PFSK-1 (cell line): ENCODE data around the gene ITGA3.

Experiments used
- POLR2AphosphoS5 ChIP-seq: IDR thresholded peaks from 2 replicates; pipeline ENCODE4 v1.6.1; 2012; ENCODE audit warnings: low read depth, mild to moderate bottlenecking, control low read depth, low read length, moderate library complexity
- REST ChIP-seq, 2 experiments: IDR thresholded peaks; 2 replicates each; pipeline versions ENCODE4 v1.6.1 to v1.8.0; 2011 to 2012; ENCODE audit warnings: low read depth in 2 of 2, low read length in 2 of 2, control low read depth in 1 of 2, inconsistent platforms in 1 of 2, mild to moderate bottlenecking in 1 of 2, moderate library complexity in 1 of 2; ENCODE audit not compliant: insufficient read depth in 1 of 2
- SIN3A ChIP-seq: IDR thresholded peaks from 2 replicates; pipeline ENCODE4 v1.6.1; 2012; ENCODE audit warnings: mild to moderate bottlenecking, low read length, moderate library complexity, borderline replicate concordance; ENCODE audit not compliant: insufficient read depth
- TAF1 ChIP-seq: IDR thresholded peaks from 2 replicates; pipeline ENCODE4 v1.6.1; 2012; ENCODE audit warnings: low read length, control low read depth, borderline replicate concordance; ENCODE audit not compliant: insufficient read depth

GRCh38 chr17:50097455-50097854 is 41.5 kb downstream of the ITGA3 start:
- TF ChIP-seq REST (IDR thresholded peaks at IDR 0.05; ENCODE audit: insufficient read depth in 1 of 2, low read depth in 2 of 2, low read length in 2 of 2) (no peak), POLR2AphosphoS5 (no peak), TAF1 (no peak), SIN3A (no peak)
